Measurements from ENCODE around the gene GPS1. TPM values are rescaled to one million over a fixed set of nuclear protein-coding genes. Genes with fewer than 3 reads are reported as not detected.

The GPS1 gene
- total and polyA plus RNA-seq, 2 experiments from 2014 or later, result 136 to 242 TPM

DNA sequence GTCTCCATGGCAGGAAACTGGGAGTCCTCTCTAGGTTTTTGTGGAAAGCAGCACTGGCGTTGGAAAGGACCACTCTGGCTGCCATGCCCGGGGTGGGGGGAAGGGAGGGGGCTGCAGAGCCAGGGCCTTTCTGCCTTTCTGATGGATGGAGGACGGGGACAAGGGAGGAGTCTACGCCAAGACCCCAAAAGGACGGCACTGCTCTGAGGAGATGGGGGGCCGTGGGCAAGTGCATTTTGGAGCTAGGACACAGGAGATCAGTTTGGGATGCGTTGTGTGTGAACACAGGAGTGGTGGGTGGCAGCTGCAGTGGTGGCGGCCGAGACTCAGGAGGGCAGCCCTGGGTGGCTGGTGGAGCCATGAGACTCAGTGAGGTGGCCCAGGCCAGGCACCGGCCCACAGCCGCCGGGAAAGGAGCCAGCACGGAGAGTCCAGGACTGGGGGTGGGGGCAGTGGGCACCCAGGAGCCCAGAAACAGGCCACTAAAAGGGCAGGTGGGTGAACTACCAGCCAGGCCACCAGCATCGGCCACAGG, 31.1 kb upstream of the GPS1 start (continued):
- TF ChIP-seq, protein P1, sequence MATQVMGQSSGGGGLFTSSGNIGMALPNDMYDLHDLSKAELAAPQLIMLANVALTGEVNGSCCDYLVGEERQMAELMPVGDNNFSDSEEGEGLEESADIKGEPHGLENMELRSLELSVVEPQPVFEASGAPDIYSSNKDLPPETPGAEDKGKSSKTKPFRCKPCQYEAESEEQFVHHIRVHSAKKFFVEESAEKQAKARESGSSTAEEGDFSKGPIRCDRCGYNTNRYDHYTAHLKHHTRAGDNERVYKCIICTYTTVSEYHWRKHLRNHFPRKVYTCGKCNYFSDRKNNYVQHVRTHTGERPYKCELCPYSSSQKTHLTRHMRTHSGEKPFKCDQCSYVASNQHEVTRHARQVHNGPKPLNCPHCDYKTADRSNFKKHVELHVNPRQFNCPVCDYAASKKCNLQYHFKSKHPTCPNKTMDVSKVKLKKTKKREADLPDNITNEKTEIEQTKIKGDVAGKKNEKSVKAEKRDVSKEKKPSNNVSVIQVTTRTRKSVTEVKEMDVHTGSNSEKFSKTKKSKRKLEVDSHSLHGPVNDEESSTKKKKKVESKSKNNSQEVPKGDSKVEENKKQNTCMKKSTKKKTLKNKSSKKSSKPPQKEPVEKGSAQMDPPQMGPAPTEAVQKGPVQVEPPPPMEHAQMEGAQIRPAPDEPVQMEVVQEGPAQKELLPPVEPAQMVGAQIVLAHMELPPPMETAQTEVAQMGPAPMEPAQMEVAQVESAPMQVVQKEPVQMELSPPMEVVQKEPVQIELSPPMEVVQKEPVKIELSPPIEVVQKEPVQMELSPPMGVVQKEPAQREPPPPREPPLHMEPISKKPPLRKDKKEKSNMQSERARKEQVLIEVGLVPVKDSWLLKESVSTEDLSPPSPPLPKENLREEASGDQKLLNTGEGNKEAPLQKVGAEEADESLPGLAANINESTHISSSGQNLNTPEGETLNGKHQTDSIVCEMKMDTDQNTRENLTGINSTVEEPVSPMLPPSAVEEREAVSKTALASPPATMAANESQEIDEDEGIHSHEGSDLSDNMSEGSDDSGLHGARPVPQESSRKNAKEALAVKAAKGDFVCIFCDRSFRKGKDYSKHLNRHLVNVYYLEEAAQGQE (IDR thresholded peaks at IDR 0.05; ENCODE audit: unreplicated experiment), result no peak
- TF ChIP-seq, protein P2, sequence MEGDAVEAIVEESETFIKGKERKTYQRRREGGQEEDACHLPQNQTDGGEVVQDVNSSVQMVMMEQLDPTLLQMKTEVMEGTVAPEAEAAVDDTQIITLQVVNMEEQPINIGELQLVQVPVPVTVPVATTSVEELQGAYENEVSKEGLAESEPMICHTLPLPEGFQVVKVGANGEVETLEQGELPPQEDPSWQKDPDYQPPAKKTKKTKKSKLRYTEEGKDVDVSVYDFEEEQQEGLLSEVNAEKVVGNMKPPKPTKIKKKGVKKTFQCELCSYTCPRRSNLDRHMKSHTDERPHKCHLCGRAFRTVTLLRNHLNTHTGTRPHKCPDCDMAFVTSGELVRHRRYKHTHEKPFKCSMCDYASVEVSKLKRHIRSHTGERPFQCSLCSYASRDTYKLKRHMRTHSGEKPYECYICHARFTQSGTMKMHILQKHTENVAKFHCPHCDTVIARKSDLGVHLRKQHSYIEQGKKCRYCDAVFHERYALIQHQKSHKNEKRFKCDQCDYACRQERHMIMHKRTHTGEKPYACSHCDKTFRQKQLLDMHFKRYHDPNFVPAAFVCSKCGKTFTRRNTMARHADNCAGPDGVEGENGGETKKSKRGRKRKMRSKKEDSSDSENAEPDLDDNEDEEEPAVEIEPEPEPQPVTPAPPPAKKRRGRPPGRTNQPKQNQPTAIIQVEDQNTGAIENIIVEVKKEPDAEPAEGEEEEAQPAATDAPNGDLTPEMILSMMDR (conservative IDR thresholded peaks at IDR 0.05; ENCODE audit: low read depth in 2 of 2), result no peak
- TF ChIP-seq EZH2 (IDR thresholded peaks at IDR 0.05; ENCODE audit: low read depth, unreplicated experiment), result no peak

DNA sequence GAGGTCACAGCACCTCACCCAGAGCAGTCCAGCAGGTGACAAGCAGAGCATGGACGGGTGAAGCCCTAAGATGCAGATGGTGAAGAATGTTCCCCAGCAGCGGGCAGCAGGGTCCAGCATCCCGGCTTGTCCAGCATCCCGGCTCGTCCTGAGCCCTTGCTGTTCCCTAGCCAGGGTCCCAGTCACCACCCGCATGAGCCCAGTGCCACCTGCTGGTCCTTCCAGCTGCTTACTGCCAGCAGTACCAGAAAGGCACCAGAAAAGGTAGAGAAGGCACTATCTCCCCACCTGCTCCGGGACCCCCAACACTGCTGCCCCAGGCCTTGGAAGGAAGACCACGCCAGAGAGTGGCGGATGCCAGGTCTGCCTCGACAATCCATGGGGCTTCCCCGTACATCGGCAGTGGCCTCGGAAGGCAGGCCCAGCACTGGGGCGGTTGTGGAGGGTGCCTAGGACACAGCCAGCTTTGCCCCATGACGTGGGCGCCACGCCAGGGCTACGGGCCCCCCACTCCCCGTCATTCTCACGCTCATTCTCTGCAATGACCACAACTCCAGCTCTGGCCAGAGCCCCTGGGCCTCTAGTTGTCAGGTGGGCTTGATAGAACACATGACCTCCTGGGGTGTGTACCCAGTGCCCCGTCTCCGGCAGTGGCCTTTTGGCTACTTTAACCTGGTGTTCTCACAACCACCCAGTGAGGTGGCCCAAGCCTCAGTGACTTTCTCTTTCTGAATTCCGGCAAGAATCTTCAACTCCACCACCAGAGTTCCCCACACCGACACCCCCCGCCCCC, 30.4 kb upstream of the GPS1 start:
- H3K4me2 ChIP-seq, result peak overlapping the region; percentile 95
- H3K9me2 ChIP-seq (ENCODE audit: insufficient read depth), result no peaks in the 10 kb centered on the region
- ATAC-seq (no peak), DNase-seq (ENCODE audit: low spot score) (peak; percentile 53)
- peaks cover 11% of the 10 kb centered on the region for H3K4me1 Mint-ChIP-seq
- H3K4me1 ChIP-seq (ENCODE audit: insufficient read depth), result peaks cover 5% of the 10 kb centered on the region; the same call in 1 of the 2 replicates
- no peaks in the 10 kb centered on the region for H3K27me3 ChIP-seq (ENCODE audit: insufficient read depth)
- H4K20me1 ChIP-seq (replicated peaks; ENCODE audit: insufficient read depth), result peaks cover 3% of the 10 kb centered on the region
- peak overlapping the region; percentile 98 for H3K4me3 ChIP-seq
- peaks cover 26% of the 10 kb centered on the region for H3K27me3 Mint-ChIP-seq (ENCODE audit: insufficient read depth, low read depth, poor library complexity)
- no peak overlapping the region for H2AFZ ChIP-seq
- H3K4me3 Mint-ChIP-seq, result peak overlapping the region; percentile 85
- no peaks in the 10 kb centered on the region for H3K36me3 ChIP-seq (ENCODE audit: insufficient read depth)
- H3K27ac ChIP-seq (ENCODE audit: low read depth), result no peak overlapping the region
- peaks cover 6% of the 10 kb centered on the region for H3K36me3 Mint-ChIP-seq (ENCODE audit: low read depth)
- TF ChIP-seq ZNF331 (CRISPR knock-in tag; IDR thresholded peaks at IDR 0.05; ENCODE audit: low read depth), result no peak
- TF ChIP-seq, protein P2 (conservative IDR thresholded peaks at IDR 0.05; ENCODE audit: low read depth in 2 of 2), result peak in 1 of 2 experiments; percentile 76
- H3K79me2 ChIP-seq (replicated peaks; ENCODE audit: insufficient read depth), result peaks cover 15% of the 10 kb centered on the region
- peaks cover 13% of the 10 kb centered on the region; the same call in 1 of the 2 replicates for H3F3A ChIP-seq (replicated peaks; ENCODE audit: low read depth)
- no peaks in the 10 kb centered on the region; the same call in 2 of the 3 replicates for H3K9me3 Mint-ChIP-seq
- no peak overlapping the region for H3K27ac Mint-ChIP-seq
